Stomach (tissue), 9 donors: Measurements from ENCODE around the gene ITGB7. TPM values are rescaled to one million over a fixed set of nuclear protein-coding genes. Genes with fewer than 3 reads are reported as not detected.

ENCODE experiments used
- DNase-seq, 2 donors: peaks; one replicate each; pipeline versions ENCODE4 v3.0.0 to v3.0.0-alpha.2; 2013 to 2019
- H3K27ac ChIP-seq, 5 donors: fragments of 200-600 bp in 4 of 5; sonication (generic) in 4 of 5; one replicate each; pipeline ENCODE4 v1.5.1; 2013 to 2019; ENCODE audit warnings: mild to moderate bottlenecking in 1 of 5, moderate library complexity in 1 of 5
- H3K27me3 ChIP-seq, 3 donors: fragments of 200-600 bp; sonication (generic); one replicate each; pipeline ENCODE4 v1.5.1; 2017 to 2019; ENCODE audit warnings: mixed run types in 1 of 3
- H3K36me3 ChIP-seq, 4 donors: fragments of 200-600 bp; sonication (generic); 1 replicate in 3 of 4; 2 replicates in 1 of 4; pipeline ENCODE4 v1.5.1; 2016 to 2019
- H3K4me1 ChIP-seq, 4 donors: fragments of 200-600 bp; sonication (generic); one replicate each; pipeline ENCODE4 v1.5.1; 2016 to 2019
- H3K4me3 ChIP-seq, 4 donors: fragments of 200-600 bp; sonication (generic) in 3 of 4; one replicate each; pipeline ENCODE4 v1.5.1; 2016 to 2019; ENCODE audit warnings: mild to moderate bottlenecking in 1 of 4
- H3K9me3 ChIP-seq, 4 donors: fragments of 200-600 bp; sonication (generic); one replicate each; pipeline ENCODE4 v1.5.1; 2016 to 2019
- EP300 ChIP-seq: sonication (generic); formaldehyde crosslinking; IDR thresholded peaks from one replicate; pipeline ENCODE4 v1.6.1; 2017; ENCODE audit warnings: antibody characterized with exemption
- POLR2A ChIP-seq, 4 donors: fragments of 450-650 bp; IDR thresholded peaks; one replicate each; pipeline ENCODE4 v1.6.1; 2016; ENCODE audit warnings: antibody characterized with exemption in 4 of 4, control low read depth in 2 of 4, mild to moderate bottlenecking in 1 of 4, moderate library complexity in 1 of 4
- POLR2AphosphoS5 ChIP-seq, 3 donors: sonication (generic); formaldehyde crosslinking; IDR thresholded peaks; one replicate each; pipeline ENCODE4 v1.6.1; 2016; ENCODE audit warnings: antibody characterized with exemption in 3 of 3
- WGBS, 5 donors: extraction: QIAGEN DNeasy Blood & Tissue Kit in 3 of 5; methylation state at CpG; one replicate each; pipeline versions ENCODE4 v1.1.5 to v1.1.7; 2013 to 2018; 5-methylcytosine and 5-hydroxymethylcytosine counted together
- intact Hi-C: fragments of 100-400 bp; cut with DNase I; formaldehyde crosslinking; loops from one replicate; pipeline ENCODE4 v1.15.1; 2023; ENCODE audit warnings: low total_unique reads
- polyA plus RNA-seq, 3 donors: library from polyadenylated mRNA; stranded (reverse); fragments of 200-250 nt; gene quantifications; one replicate each; pipeline ENCODE4 v1.2.3, GENCODE V29; 2013
- total RNA-seq, 5 donors: library from RNA; depleted of rRNA; stranded (reverse); fragments of >200 nt; gene quantifications; one replicate each; pipeline versions ENCODE4 v1.1.0 to v1.2.3, GENCODE V29; 2014 to 2016
- TF ChIP-seq, protein P1 (sequence below), 7 experiments: fragments of 450-650 bp in 4 of 7; fragments of 200-600 bp in 3 of 7; sonication (generic) in 3 of 7; IDR thresholded peaks; one replicate each; pipeline ENCODE4 v1.5.1; 2016 to 2019; ENCODE audit warnings: antibody characterized with exemption in 7 of 7, control low read depth in 2 of 7, mild to moderate bottlenecking in 1 of 7
- donor health status: healthy with polysubstance abuse.
- donor health status: Bipolar disorder and iron deficiency.
- donor health status: healthy.

The ITGB7 gene
- total and polyA plus RNA-seq, 8 donors: 0.56 to 29.5 (median 4.2) TPM; not detected in 2

- Histone ChIP-seq H3K4me3 (peak overlapping the region in 3 of 4 donors; percentile 63 to 88 (median 81)), H3K36me3 (peaks cover 22 to 34% (median 31%) of the 10 kb centered on the region in 4 donors), H3K27ac (peak overlapping the region; percentile 34 to 99 (median 98)), H3K4me1 (peaks cover 45 to 84% (median 75%) of the 10 kb centered on the region in 4 donors), H3K27me3 (no peaks in the 10 kb centered on the region), H3K9me3 (no peaks in the 10 kb centered on the region)
- DNase-seq: peak in 1 of 2 donors; percentile 62
- intact Hi-C loops: loop anchor here (10.0 kb wide), 1 partner anchor 68 kb away; no protein-coding TSS in a partner anchor
- 35 to 53% (median 49%) methylated on average over 16 to 19 of the region's 19 CpGs for WGBS, 5 donors
- TF ChIP-seq, protein P1, sequence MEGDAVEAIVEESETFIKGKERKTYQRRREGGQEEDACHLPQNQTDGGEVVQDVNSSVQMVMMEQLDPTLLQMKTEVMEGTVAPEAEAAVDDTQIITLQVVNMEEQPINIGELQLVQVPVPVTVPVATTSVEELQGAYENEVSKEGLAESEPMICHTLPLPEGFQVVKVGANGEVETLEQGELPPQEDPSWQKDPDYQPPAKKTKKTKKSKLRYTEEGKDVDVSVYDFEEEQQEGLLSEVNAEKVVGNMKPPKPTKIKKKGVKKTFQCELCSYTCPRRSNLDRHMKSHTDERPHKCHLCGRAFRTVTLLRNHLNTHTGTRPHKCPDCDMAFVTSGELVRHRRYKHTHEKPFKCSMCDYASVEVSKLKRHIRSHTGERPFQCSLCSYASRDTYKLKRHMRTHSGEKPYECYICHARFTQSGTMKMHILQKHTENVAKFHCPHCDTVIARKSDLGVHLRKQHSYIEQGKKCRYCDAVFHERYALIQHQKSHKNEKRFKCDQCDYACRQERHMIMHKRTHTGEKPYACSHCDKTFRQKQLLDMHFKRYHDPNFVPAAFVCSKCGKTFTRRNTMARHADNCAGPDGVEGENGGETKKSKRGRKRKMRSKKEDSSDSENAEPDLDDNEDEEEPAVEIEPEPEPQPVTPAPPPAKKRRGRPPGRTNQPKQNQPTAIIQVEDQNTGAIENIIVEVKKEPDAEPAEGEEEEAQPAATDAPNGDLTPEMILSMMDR (IDR thresholded peaks at IDR 0.05): no peak
- TF ChIP-seq POLR2AphosphoS5 (IDR thresholded peaks at IDR 0.05): peak in 2 of 3 donors; percentile 19 to 43
- TF ChIP-seq POLR2A (IDR thresholded peaks at IDR 0.05): no peak
- no peak for TF ChIP-seq EP300
These were observed 10.2 kb upstream of the ITGB7 start for GRCh38 chr12:53217051-53217930.

GRCh38 chr12:53215497-53215896, 8.4 kb upstream of the ITGB7 start:
- H3K36me3 ChIP-seq: peaks cover 40 to 52% (median 49%) of the 10 kb centered on the region in 4 donors
- peak overlapping the region in 4 of 5 donors; percentile 35 to 99 (median 98) for H3K27ac ChIP-seq
- intact Hi-C loops: loop anchor here (10.0 kb wide), 1 partner anchor 69 kb away; no protein-coding TSS in a partner anchor
- WGBS, 5 donors: 81 to 89% (median 87%) methylated on average over 5 to 8 of the region's 8 CpGs
- TF ChIP-seq EP300 (no peak), POLR2A (IDR thresholded peaks at IDR 0.05) (no peak), POLR2AphosphoS5 (IDR thresholded peaks at IDR 0.05) (no peak)
- TF ChIP-seq, protein P1 (IDR thresholded peaks at IDR 0.05): no peak
- H3K4me3 ChIP-seq: no peak overlapping the region
- no peaks in the 10 kb centered on the region for H3K9me3 ChIP-seq
- DNase-seq: no peak
- peaks cover 40 to 76% (median 65%) of the 10 kb centered on the region in 4 donors for H3K4me1 ChIP-seq
- no peaks in the 10 kb centered on the region for H3K27me3 ChIP-seq

DNA sequence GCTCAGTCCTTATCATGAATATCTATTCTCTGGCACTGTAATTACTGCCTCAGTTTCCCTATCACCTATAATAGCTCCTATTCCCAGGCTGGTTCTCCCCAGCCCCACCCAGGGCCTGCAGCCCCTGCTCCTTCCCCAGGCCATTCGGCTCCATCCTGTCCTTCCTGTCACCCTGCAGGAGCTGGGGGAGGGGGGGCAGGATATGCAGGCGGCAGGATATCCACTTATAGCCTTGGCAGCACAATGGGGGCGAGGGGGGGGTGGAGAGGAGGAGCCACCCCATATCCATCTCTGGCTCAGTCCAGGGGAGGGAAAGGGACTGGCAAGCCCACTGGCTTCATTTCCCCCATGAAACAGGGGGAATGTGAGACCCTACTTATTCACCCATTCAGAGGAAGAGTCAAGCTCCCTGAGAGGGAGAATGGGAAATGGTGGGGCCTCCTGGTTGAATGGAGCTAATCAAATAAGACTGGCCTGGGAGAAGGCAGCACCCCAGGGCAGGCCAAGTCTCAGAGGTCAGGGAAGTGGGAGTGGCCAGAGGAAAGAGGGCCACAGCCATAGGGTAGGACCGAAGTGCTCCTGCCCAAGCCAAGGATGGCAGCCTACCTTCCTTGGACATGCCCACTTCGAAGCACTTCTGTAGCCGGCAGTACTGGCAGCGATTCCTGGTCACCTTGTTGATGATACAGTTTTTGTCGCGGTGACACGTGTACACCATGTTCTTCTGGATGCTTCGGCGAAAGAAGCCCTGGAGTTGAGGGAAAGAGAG, 7.8 kb upstream of the ITGB7 start:
- peak overlapping the region in 3 of 5 donors; percentile 35 to 99 (median 99) for H3K27ac ChIP-seq
- peaks cover 40 to 70% (median 59%) of the 10 kb centered on the region in 4 donors for H3K4me1 ChIP-seq
- no peaks in the 10 kb centered on the region for H3K9me3 ChIP-seq
- intact Hi-C loops: loop anchor here (10.0 kb wide), 1 partner anchor 70 kb away; no protein-coding TSS in a partner anchor
- peaks cover 41 to 58% (median 56%) of the 10 kb centered on the region in 4 donors for H3K36me3 ChIP-seq
- 60 to 79% (median 77%) methylated on average over 11 to 12 of the region's 12 CpGs for WGBS, 5 donors
- peak in 1 of 2 donors; percentile 57 for DNase-seq
- no peak overlapping the region for H3K4me3 ChIP-seq
- TF ChIP-seq, protein P1 (IDR thresholded peaks at IDR 0.05): no peak
- TF ChIP-seq EP300 (no peak), POLR2A (IDR thresholded peaks at IDR 0.05) (no peak), POLR2AphosphoS5 (IDR thresholded peaks at IDR 0.05) (no peak)
- H3K27me3 ChIP-seq: no peaks in the 10 kb centered on the region

DNA sequence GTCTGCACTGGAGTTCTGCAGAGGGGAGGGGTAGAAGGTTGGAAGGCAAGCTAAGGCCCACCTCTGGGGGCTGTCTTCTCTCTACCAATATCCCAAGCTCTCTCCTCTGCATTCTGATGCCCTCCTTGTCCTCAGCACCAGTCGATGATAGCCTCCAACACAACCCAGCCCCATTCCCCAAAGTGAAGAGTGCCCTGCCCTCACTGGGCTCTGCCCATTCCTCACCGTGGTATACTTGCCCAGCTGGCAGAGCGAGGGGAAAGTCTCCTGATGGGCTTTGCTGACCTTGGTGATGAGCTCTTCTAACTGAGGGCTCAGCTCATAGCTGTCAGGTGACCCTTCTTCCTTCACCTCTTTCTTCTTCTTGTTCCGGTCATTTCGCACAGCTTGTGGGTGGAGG, 7.2 kb upstream of the ITGB7 start:
- no peaks in the 10 kb centered on the region for H3K27me3 ChIP-seq
- TF ChIP-seq, protein P1 (IDR thresholded peaks at IDR 0.05): no peak
- TF ChIP-seq POLR2A (IDR thresholded peaks at IDR 0.05): no peak
- TF ChIP-seq EP300: no peak
- no peak for TF ChIP-seq POLR2AphosphoS5 (IDR thresholded peaks at IDR 0.05)
- H3K4me3 ChIP-seq: no peak overlapping the region
- no peak for DNase-seq
- WGBS, 5 donors: 76 to 87% (median 84%) methylated on average over 5 of the region's 5 CpGs
- peak overlapping the region in 3 of 5 donors; percentile 25 to 99 (median 99) for H3K27ac ChIP-seq
- H3K4me1 ChIP-seq: peaks cover 37 to 68% (median 55%) of the 10 kb centered on the region in 4 donors
- H3K36me3 ChIP-seq: peaks cover 41 to 59% (median 57%) of the 10 kb centered on the region in 4 donors
- no peaks in the 10 kb centered on the region for H3K9me3 ChIP-seq
- intact Hi-C loops: loop anchor here (10.0 kb wide), 1 partner anchor 71 kb away; no protein-coding TSS in a partner anchor
